Skeletal muscle cell (primary cell): Measurements from ENCODE around the gene ADGRD1.
"Not testable (repeated sequence)": the region's sequence is repeated elsewhere in the genome, so short reads cannot be mapped to it uniquely, and the experiment has no call there.

Experiments
- DNase-seq: peaks from one replicate; pipeline ENCODE4 v3.0.0-alpha.2; 2010; ENCODE audit warnings: low read depth
- H3K4me3 ChIP-seq: 2 replicates; pipeline ENCODE4 v1.5.1; 2011; ENCODE audit warnings: low read depth, mild to moderate bottlenecking, control low read depth, low read length, moderate library complexity

Gene ADGRD1

DNA sequence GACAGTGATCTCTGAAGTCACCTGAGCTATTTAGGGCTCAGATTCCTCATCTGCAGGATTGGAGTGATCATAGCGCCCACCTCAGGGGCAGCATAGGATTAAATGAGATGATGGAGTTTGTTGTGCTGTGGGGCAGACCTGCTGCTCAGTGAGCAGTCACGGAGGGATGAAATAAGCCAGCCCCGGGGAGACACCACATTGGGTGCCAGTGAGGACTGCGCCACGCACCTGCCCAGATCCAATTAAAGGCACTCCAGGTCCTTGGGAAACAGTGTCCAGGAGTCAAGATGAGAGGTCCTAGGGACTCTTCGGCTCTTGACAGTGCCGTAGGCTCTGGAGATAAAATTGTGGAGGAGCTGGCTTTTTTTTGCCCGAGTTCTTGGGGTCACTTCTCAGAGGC is 166.2 kb downstream of the ADGRD1 start:
- no peak overlapping the region for H3K4me3 ChIP-seq
- no peak for DNase-seq

DNA sequence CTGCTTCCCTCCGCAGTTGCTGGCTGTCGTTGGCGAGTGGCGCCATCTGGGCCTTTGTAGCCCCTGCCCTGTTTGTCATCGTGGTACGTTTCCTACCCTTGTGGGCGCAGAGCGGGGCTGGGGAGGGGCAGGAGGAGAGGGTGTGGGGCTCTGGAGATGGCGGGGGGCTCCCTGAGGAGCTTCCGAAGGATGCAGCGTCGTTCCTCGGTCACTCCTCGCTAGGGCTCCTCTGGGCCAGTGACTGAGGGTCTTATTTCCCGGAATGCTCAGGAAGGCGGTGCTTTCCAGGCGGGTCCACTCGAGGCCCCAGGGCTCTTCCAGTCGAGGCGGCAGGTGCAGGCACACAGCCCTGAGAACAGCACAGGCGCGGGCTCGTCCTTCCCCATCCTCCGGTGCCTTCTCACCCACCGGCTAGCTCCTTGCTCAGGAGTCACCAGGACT is 167.1 kb downstream of the ADGRD1 start:
- DNase-seq = no peak
- no peak overlapping the region for H3K4me3 ChIP-seq

GRCh38 chr12:131121705-131122405 is 168.1 kb downstream of the ADGRD1 start:
- H3K4me3 ChIP-seq = no peak overlapping the region
- no peak for DNase-seq

DNA sequence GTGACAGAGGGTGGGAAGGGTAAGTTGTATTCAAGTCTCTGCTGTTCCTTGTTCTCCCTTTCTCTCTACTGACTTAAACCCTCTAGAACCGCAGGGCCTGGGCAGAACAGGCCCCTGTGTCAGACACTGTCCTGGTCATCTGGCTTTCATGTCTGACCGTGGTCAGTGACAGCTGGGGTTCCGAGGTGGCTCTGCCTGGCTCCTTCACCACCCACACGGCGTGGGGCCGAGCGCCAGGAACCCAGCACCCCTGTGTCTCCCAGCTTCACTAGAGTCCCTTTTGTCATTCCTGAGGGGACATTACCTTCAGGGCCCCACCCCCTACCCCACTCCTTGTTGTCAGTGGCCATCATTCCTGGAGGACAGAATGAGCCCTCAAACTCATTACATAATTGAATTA is 168.9 kb downstream of the ADGRD1 start:
- H3K4me3 ChIP-seq = no peak overlapping the region
- no peak for DNase-seq

DNA sequence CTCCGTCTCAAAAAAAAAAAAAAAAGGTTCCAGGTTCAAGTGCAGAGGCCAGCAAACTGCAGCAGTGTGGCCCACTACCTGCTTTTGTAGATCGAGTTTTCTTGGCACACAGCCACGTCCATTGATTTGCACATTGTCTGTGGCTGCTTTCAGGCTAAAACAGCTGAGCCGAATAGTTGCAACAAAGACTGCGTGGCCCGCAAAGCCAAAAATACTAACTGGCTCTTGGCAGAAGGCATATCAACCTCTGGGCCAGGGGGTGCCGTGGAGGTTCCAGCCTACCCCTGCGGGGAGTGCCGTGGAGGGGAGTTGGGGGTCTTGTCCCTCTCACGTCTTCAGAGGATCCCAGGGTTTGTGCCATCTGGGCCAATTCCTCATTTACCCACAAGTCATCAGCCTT is 170.1 kb downstream of the ADGRD1 start:
- H3K4me3 ChIP-seq = no peak overlapping the region
- no peak for DNase-seq

DNA sequence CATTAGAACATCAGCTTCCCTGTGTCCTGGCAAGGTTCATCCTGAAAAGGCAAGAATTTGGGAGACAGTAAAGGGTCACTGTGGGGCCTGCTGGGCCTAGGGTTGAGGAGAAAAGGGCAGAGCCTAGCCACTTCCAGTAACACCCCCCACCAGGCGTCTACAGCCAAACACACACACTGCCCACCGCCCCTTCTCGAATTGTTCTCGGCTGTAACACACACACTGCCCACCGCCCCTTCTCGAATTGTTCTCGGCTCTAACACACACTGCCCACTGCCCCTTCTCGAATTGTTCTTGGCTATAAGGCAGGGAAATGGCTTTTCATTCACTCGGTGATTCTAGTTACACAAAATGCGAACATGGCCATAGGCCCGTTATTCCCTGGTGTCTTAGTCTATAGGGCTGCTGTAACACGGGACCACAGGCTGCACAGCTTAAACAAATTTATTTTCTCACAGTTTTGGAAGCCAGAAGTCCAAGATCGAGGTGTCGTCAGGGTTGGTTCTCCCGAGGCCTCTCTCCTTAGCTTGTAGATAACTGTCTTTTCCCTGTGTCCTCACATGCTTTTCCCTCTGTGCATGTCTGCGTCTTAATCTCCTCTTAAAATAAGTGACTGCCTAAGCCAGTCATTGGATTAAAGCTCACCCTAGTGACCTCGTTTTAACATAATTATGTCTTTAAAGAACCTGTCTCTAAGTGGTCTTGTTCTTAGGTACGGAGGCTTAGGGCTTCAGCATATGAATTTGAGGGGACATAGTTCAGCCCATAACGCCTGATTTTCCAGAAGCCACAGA is 171.0 kb downstream of the ADGRD1 start:
- no peak for DNase-seq
- no peak overlapping the region for H3K4me3 ChIP-seq

GRCh38 chr12:131126662-131127173 is 173.0 kb downstream of the ADGRD1 start:
- H3K4me3 ChIP-seq = no peak overlapping the region
- DNase-seq = no peak

DNA sequence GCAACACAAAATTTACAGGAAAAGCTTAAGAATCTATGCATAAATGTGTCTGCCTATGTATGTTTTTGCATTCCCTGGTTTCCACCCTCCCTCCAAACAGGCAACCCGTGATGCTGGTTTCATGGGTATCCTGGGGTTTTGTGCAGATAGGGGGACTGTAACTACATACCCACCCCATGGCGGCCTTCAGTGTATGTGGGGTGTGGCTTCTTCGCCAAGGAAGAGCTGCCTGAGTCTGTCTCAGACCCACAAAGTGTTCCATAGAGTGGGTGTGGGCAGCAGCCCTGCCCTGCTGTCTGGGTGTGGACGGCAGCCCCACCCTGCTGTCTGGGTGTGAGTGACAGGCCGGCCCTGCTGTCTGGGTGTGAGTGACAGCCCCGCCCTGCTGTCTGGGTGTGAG is 174.8 kb downstream of the ADGRD1 start:
- H3K4me3 ChIP-seq = no peak overlapping the region
- no peak for DNase-seq

GRCh38 chr12:131128966-131129619 is 175.4 kb downstream of the ADGRD1 start:
- DNase-seq, H3K4me3 ChIP-seq: not testable (repeated sequence)

DNA sequence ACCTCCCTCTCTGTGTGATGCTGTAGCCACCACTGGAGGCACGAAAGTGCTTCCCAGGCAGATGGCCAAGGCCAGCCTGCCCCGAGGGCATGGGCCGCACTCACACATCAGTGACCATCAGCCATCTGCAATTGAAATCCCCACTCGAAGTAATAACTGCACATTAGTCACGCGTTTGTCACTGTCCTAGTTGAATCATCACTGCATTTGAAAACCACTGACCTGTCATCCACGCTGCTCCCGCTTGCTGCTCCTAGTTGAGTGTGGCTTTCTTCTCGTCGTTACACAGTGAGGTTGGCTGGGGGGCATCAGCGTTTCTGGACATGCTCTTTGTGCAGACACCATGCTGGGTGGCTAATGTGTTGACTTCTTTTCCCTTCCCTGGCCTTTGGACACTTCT is 176.1 kb downstream of the ADGRD1 start:
- H3K4me3 ChIP-seq = no peak overlapping the region
- DNase-seq = no peak

DNA sequence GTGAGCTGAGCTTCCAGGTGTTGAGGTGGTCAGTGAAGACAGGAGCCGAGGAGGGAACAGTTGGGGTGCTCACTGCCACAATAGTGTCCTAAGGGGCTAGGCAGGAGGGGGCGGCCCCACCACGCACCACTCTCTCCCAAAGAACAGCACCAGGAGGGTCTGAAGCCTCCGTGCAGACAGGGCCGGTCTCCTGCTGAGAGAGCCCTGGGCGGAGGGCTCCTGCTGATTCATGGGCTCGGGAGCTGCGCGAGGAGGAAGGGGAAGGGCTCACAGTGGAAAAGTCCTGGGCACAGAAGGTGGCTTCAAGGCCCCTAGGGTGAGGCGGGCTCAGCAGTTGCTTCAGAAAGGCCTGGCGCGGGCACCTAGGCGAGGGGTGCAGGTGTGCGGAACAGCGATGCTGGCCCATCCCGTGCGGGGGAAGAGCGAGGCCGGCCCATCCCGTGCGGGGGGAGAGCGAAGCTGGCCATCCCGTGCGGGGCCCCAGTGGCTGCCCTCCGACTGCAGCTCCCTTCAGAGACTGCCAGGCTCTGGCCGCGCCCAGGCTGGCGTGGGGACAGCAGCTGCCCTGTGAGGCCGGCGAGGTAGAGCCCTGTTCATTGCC is 176.7 kb downstream of the ADGRD1 start:
- H3K4me3 ChIP-seq = no peak overlapping the region
- no peak for DNase-seq

- no peak for DNase-seq
- H3K4me3 ChIP-seq = no peak overlapping the region
Observed at GRCh38 chr12:131131077-131131807, 177.5 kb downstream of the ADGRD1 start.

- no peak overlapping the region for H3K4me3 ChIP-seq
- DNase-seq = no peak
Observed at GRCh38 chr12:131131808-131132117, 178.1 kb downstream of the ADGRD1 start.

- DNase-seq = no peak
- no peak overlapping the region for H3K4me3 ChIP-seq
Observed at GRCh38 chr12:131132118-131132892, 178.6 kb downstream of the ADGRD1 start.

GRCh38 chr12:131133015-131133905 is 179.6 kb downstream of the ADGRD1 start:
- DNase-seq = no peak

GRCh38 chr12:131133994-131134393 is 180.3 kb downstream of the ADGRD1 start:
- DNase-seq = no peak
- H3K4me3 ChIP-seq = no peak overlapping the region

More at GRCh38 chr12:131133015-131133905, 179.6 kb downstream of the ADGRD1 start:
- no peak overlapping the region for H3K4me3 ChIP-seq

GRCh38 chr12:131134523-131135310 is 181.0 kb downstream of the ADGRD1 start:
- DNase-seq = no peak
- no peak overlapping the region for H3K4me3 ChIP-seq
